NK-92 (cell line): Measurements from ENCODE around the gene CDKN3.
"Not testable (repeated sequence)": the region's sequence is repeated elsewhere in the genome, so short reads cannot be mapped to it uniquely, and the experiment has no call there.

Experiments used
- DNase-seq: peaks from one replicate; lab custom pipeline; 2025; ENCODE audit not compliant: unreplicated experiment; lab: John Stamatoyannopoulos, UW

The CDKN3 gene

DNA sequence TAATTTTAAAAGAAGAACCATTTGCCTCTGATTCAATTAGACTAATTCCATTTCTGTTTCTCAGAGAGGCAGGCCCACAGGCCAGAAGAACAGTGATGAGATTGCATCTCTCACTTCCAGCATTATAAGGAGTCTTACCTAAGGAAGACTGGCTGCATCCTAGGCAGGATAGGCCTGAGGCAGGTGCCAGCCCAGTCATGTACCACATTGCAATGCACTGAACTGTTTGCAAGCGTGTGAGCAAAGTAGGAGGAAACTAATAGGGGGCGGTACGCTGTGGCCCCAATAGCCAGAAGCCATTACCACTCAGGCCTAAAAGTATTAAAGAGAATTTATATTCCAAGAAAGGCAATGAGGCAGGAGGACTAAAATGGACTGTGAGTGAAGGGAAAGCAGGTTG is 56.4 kb downstream of the CDKN3 start:
- DNase-seq, result no peak

DNA sequence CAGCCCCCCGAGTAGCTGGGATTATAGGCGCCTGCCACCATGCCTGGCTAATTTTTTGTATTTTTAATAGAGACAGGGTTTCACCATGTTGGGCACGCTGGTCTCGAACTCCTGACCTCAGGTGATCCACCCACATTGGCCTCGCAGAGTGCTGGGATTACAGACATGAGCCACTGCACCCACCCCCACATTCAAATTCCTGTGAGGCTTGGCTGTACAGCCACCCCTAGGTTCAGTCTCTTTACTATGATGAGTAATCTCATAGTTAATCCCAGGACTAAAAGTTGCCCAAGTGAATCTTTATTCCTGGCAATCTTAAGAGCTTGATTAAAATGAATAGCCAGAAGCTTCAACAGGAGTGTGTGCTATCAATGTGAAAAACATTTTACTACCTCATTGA is 57.2 kb downstream of the CDKN3 start:
- not testable (repeated sequence) for DNase-seq

DNA sequence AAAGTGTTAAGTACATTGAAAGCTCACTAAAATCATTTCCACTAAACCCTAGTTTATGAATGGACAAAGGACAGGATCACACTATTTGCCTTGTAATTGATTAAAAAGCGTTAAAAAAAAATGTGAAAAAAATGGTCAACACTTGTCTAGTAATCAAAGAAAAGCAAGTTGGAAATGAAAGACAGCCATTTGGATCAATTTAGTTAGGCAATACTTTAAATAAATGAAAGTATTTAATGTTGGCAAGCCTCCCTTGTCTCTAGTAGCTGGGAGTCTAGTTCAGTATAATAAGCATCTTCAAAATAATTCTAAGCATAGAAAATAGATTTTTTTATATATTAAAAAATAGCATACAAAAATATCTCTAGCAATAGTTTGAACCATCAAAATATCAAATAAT is 58.6 kb downstream of the CDKN3 start:
- DNase-seq, result no peak

DNA sequence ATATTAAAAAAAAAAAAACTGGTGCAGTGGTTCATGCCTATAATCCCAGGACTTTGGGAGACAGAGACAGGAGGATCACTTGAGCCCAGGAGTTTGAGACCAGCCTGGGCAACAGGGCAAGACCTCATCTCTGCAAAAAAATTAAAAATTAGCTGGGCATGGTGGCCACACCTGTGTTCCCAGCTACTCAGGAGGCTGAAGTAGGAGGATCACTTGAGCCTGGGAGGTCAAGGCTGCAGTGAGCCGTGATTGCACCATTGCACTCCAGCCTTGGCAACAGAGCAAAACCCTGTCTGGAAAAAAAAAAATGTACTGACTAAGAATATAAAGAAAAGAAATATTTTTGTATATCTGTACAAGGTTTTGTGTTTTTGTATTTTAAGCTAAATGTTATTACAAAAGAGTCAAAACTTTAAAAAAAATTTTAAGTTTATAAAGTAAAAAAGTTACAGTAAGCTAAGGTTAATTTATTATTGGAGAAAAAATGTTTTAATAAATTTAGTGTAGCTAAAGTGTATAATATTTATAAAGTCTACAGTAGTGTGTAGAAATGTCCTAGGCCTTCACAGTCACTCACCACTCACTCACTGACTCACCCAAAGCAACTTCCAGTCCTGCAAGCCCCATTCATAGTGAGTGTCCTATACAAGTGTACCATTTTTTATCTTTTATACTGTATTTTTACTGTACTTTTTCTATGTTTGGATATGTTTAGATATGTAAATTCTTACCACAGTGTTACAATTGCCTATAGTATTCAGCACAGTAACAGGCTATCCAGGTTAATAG is 60.2 kb downstream of the CDKN3 start:
- not testable (repeated sequence) for DNase-seq

DNA sequence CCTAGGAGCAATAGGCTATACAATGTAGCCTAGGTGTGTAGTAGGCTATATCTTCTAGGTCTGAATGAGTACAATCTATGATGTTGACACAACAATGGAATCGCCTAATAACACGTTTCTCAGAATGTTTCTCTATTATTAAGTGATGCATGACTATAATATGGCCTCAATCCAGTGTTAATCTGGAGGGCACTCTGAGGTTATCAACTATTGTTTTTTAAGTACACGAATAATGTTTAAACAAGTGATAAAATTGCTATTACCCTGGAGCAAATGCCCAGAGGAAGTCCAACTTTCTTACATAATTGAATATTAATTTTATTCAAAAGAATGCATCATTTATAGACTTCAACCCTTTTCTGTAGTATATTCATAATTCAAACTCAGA is 60.8 kb downstream of the CDKN3 start:
- DNase-seq, result no peak

DNA sequence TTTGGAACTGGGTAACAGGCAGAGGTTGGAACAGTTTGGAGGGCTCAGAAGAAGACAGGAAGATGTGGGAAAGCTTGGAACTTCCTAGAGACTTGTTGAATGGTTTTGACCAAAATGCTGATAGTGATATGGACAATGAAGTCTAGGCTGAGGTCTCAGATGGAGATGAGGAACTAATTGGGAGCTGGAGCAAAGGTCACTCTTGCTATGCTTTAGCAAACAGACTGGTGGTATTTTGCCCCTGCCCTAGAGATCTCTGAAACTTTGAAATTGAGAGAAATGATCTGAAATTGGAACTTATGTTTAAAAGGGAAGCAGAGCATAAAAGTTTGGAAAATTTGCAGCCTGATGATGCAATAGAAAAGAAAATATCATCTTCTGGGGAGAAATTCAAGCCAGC is 61.7 kb downstream of the CDKN3 start:
- not testable (repeated sequence) for DNase-seq

DNA sequence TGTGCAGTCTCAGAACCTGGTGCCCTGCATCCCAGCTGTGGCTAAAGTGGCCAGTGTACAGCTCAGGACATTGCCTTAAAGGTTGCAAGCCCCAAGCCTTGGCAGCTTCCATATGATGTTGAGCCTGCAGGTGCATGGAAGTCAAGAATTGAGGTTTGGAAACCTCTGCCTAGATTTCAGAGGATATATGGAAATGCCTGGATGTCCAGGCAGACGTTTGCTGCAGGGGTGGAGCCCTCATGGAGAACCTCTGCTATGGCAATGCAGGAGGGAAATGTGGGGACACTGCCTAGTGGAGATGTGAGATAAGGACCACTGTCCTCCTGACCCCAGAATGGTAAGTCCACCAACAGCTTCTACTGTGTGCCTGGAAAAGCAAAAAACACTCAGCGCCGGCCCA is 62.3 kb downstream of the CDKN3 start:
- no peak for DNase-seq

DNA sequence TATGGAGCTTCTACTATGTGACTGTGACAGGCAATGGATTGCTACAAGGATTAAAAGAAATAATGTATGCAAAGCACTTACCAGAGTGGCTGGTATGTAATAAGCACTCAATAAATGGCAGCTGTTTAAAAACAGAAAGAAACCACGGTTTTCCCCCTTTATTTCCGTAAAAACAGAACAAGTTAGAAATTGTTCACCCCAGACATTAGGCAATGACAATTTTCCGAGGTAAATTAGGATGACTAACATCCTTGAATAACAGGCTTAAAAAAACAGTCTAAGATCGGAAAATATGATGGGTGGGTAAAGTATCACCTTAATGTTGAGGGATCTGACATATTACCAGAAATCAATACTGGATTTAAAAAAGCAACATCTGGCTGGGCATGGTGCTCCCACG is 65.2 kb downstream of the CDKN3 start:
- DNase-seq, result no peak

DNA sequence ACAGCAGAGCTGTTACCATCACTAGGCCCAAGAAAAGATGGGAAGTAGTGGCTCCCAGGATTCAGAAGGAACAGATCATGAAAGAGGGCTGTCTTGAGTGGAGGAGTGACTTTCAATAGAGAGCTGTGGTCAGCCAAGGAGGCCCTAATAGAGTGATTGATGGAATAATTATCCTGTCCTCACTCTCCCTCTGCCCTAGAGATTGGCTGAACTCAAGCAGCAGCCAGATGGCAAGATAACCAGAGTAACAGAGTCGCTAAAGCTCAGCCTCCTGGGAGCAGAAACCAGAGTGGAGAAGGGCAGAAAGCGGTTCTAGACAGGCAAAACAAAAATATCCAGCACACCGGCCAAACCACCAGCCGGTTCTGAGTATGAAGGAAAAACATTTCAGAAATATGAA is 68.8 kb downstream of the CDKN3 start:
- DNase-seq, result no peak

DNA sequence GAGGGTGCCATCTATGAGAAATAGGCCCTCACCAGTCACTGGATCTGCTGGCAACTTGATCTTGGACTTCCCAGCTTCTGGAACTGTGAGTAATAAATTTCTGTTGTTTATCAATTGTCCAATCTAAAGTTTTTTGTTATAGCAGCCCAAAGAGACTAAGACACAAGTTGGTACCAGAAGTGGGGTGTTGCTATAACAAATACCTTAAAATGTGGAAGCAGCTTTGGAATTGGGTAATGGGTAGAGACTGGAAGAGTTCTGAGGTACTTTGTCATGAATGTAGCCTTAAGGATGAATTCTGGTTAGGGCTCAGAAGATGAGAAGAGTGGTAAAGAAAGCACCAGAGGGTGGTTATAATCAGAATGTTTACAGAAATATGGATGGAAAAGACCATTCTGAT is 70.5 kb downstream of the CDKN3 start:
- DNase-seq, result no peak
